DOHH2 (cell line): Measurements from ENCODE around the gene FXYD3.
A peak's percentile ranks its signal among the peaks of the same experiment; 100 is the strongest.

Experiments used
- H3F3A ChIP-seq: fragments of 200-600 bp; sonication (generic), shearing (Covaris generic); 2 replicates; pipeline ENCODE4 v1.6.0; 2016; ENCODE audit warnings: antibody characterized with exemption, mild to moderate bottlenecking; ENCODE audit not compliant: control insufficient read depth, insufficient read depth
- H3K27ac ChIP-seq: fragments of 200-600 bp; sonication (generic); 2 replicates; pipeline ENCODE4 v1.5.1; 2014; ENCODE audit warnings: low read depth, mild to moderate bottlenecking, low read length, moderate library complexity
- H3K27me3 ChIP-seq: fragments of 200-600 bp; sonication (generic); 2 replicates; pipeline ENCODE4 v1.6.1; 2014; ENCODE audit warnings: mild to moderate bottlenecking, low read length, mixed read lengths; ENCODE audit not compliant: control insufficient read depth
- H3K36me3 ChIP-seq: fragments of 200-600 bp; sonication (generic); 2 replicates; pipeline ENCODE4 v1.6.1; 2014; ENCODE audit warnings: mild to moderate bottlenecking, low read length, moderate library complexity, mixed read lengths; ENCODE audit not compliant: control insufficient read depth
- H3K4me1 ChIP-seq: fragments of 200-600 bp; sonication (generic); 2 replicates; pipeline ENCODE4 v1.6.1; 2014; ENCODE audit warnings: mild to moderate bottlenecking, low read length, mixed read lengths; ENCODE audit not compliant: control insufficient read depth
- H3K4me2 ChIP-seq: fragments of 200-600 bp; sonication (generic); 2 replicates; pipeline ENCODE4 v1.6.0; 2014; ENCODE audit warnings: mild to moderate bottlenecking, low read length, moderate library complexity
- H3K4me3 ChIP-seq: fragments of 200-600 bp; sonication (generic); 2 replicates; pipeline ENCODE4 v1.5.1; 2014; ENCODE audit warnings: mild to moderate bottlenecking, low read length, mixed read lengths
- H3K79me2 ChIP-seq: fragments of 200-600 bp; sonication (generic); 2 replicates; pipeline ENCODE4 v1.6.1; 2014; ENCODE audit warnings: mild to moderate bottlenecking, low read length, mixed read lengths; ENCODE audit not compliant: control insufficient read depth
- H3K9me2 ChIP-seq: fragments of 200-600 bp; sonication (generic); replicated peaks from 2 replicates; pipeline ENCODE4 v1.6.1; 2014; ENCODE audit warnings: mild to moderate bottlenecking, low read length, mixed read lengths; ENCODE audit not compliant: control insufficient read depth
- H3K9me3 ChIP-seq: fragments of 200-600 bp; sonication (generic); 2 replicates; pipeline ENCODE4 v1.6.1; 2014; ENCODE audit warnings: antibody characterized with exemption, low read length, mixed read lengths; ENCODE audit not compliant: control insufficient read depth, insufficient read depth
- H4K20me1 ChIP-seq: fragments of 200-600 bp; sonication (generic); 2 replicates; pipeline ENCODE4 v1.6.0; 2014; ENCODE audit warnings: low read depth, mild to moderate bottlenecking, antibody characterized with exemption, low read length, moderate library complexity; ENCODE audit not compliant: control insufficient read depth, insufficient read depth
- EZH2phosphoT487 ChIP-seq: fragments of 200-600 bp; sonication (generic); IDR thresholded peaks from 2 replicates; pipeline ENCODE4 v1.6.1; 2017; ENCODE audit warnings: borderline replicate concordance, mild to moderate bottlenecking, antibody characterized with exemption, low read length, moderate library complexity, mixed read lengths
- TF ChIP-seq, protein P1 (sequence below): fragments of 200-600 bp; sonication (generic); IDR thresholded peaks from one replicate; pipeline ENCODE4 v1.5.1; 2014; ENCODE audit warnings: antibody characterized with exemption, mild to moderate bottlenecking, low read depth, low read length; ENCODE audit not compliant: poor library complexity, severe bottlenecking

Gene FXYD3

DNA sequence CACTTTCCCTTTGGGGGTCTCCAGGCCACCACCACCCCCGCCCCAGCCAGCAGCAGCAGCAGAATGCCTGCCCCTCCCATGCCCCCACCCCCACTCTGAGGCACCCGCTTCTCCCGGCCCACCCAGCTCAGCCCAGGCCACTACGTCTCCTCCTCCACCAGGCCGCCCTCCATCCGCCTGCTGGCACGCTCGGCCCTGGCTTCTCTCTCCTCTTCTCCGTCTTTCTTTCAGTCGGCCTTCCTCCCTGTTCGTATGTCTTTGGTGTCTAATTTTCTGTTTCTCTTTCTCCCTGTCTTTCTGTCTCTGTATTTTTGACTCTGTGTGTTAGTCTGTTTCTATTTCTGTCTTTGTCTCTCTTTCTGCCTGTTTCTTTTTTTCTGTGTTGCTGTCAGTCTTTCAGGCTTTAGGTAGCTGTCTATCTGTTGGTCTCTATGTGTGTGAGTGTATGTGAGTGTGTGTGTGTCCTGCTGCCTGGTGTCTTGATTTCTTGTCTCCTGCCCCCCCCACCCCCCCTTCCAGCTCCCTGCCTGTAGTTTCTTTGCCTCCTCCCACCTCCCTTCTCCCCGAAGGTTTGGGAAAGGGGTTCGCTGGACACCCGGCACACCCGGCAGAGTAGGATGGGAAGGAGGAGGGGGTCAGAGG is 19.1 kb downstream of the FXYD3 start, which contains the start of gene LGI4:
Gene LGI4, minus strand, starts transcription at position 459 of the 642 bp plus-strand sequence. Its CDS starts 379 bp downstream, at position 80.
- Histone ChIP-seq H3K4me1 (peaks cover 5% of the 10 kb centered on the region; the same call in 1 of the 2 replicates), H3K27me3 (peaks cover 14% of the 10 kb centered on the region), H3F3A (no peaks in the 10 kb centered on the region), H3K79me2 (no peaks in the 10 kb centered on the region), H3K27ac (no peak within 1 kb of the TSS), H3K4me3 (no peak within 1 kb of the TSS), H3K9me3 (no peaks in the 10 kb centered on the region), H3K9me2 (no peaks in the 10 kb centered on the region), H3K4me2 (no peak within 1 kb of the TSS), H3K36me3 (no peaks in the 10 kb centered on the region), H4K20me1 (no peaks in the 10 kb centered on the region)
- TF ChIP-seq, protein P1, sequence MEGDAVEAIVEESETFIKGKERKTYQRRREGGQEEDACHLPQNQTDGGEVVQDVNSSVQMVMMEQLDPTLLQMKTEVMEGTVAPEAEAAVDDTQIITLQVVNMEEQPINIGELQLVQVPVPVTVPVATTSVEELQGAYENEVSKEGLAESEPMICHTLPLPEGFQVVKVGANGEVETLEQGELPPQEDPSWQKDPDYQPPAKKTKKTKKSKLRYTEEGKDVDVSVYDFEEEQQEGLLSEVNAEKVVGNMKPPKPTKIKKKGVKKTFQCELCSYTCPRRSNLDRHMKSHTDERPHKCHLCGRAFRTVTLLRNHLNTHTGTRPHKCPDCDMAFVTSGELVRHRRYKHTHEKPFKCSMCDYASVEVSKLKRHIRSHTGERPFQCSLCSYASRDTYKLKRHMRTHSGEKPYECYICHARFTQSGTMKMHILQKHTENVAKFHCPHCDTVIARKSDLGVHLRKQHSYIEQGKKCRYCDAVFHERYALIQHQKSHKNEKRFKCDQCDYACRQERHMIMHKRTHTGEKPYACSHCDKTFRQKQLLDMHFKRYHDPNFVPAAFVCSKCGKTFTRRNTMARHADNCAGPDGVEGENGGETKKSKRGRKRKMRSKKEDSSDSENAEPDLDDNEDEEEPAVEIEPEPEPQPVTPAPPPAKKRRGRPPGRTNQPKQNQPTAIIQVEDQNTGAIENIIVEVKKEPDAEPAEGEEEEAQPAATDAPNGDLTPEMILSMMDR = no peak
- no peak for TF ChIP-seq EZH2phosphoT487

DNA sequence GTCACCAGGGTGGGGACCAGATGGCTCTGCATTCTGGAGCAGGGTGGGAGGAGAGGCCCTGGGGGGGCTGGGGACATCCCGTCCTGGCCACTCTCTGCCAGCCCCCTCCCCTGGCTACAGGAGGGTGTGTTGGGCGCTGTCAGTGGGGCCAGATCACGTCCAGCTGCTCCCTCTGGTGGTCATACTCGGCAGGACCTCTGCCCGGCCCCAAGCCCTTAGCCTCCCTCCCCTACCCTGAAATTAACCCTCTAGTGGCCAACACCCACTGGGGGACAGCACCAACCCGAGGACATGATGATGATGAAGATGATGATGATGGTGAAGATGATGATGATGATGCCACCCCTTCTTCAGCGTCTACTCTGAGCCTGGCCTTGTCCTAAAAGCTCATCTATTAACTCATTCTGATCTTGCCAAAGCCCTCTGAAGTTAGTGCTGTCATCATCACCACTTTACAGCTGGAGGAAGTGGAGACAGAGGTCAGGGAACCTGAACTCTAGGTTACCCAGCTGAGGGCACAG is 19.8 kb downstream of the FXYD3 start:
- H3K4me2 ChIP-seq = no peak overlapping the region

DNA sequence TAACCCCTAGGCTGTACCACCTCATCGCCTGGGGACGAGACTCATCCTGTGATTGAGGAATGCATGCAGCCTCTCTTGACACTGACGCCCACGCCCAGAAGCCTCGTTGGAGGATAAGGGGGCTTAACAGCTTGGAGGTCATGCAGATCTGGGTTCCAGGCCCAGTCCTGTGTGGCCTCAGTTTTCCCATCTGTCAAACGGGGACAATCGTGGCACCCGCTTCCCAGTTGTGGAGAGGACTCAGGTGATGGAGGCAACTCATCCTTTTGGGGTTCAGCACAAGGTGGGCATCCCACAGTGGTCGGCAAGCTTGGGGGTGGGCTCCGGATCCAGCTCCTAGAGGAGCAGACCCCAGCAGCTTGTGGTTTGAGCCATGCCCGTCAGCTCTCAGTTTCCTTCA is 20.6 kb downstream of the FXYD3 start:
- Histone ChIP-seq H3K4me3 (no peak overlapping the region), H3F3A (no peaks in the 10 kb centered on the region), H3K9me2 (no peaks in the 10 kb centered on the region), H3K27ac (no peak overlapping the region), H3K4me2 (no peak overlapping the region), H3K9me3 (no peaks in the 10 kb centered on the region), H3K36me3 (no peaks in the 10 kb centered on the region), H3K79me2 (no peaks in the 10 kb centered on the region), H3K27me3 (peaks cover 14% of the 10 kb centered on the region), H3K4me1 (peaks cover 12% of the 10 kb centered on the region), H4K20me1 (no peaks in the 10 kb centered on the region)
- TF ChIP-seq, protein P1 = no peak
- no peak for TF ChIP-seq EZH2phosphoT487

More for the DNA sequence above, 19.8 kb downstream of the FXYD3 start:
- no peaks in the 10 kb centered on the region for H3K79me2 ChIP-seq
- H3K9me2 ChIP-seq = no peaks in the 10 kb centered on the region
- H3K36me3 ChIP-seq = no peaks in the 10 kb centered on the region
- TF ChIP-seq, protein P1 = peak; percentile 90
- TF ChIP-seq EZH2phosphoT487 = no peak
- H3K9me3 ChIP-seq = no peaks in the 10 kb centered on the region
- no peaks in the 10 kb centered on the region for H4K20me1 ChIP-seq
- no peak overlapping the region for H3K4me3 ChIP-seq
- H3K4me1 ChIP-seq = peaks cover 6% of the 10 kb centered on the region; the same call in 1 of the 2 replicates
- H3F3A ChIP-seq = no peaks in the 10 kb centered on the region
- no peak overlapping the region for H3K27ac ChIP-seq
- peaks cover 14% of the 10 kb centered on the region for H3K27me3 ChIP-seq
